Omental fat pad (tissue), 4 donors: ENCODE measurements around the gene ASCC3. TPM values are rescaled to one million over a fixed set of nuclear protein-coding genes. Genes with fewer than 3 reads are reported as not detected.

ENCODE experiments used
- ATAC-seq: fragments of 150-250 bp; one replicate; pipeline ENCODE4 v1.9.1; 2016; ENCODE audit warnings: mild to moderate bottlenecking, moderate library complexity; ENCODE audit not compliant: low FRiP score
- DNase-seq: peaks from one replicate; pipeline ENCODE4 v3.0.0-alpha.2; 2019; ENCODE audit warnings: low spot score
- CTCF ChIP-seq, 3 donors: fragments of 450-650 bp; IDR thresholded peaks; one replicate each; pipeline ENCODE4 v1.5.1; 2016 to 2017; ENCODE audit warnings: antibody characterized with exemption in 3 of 3, mild to moderate bottlenecking in 3 of 3, moderate library complexity in 2 of 3
- total RNA-seq, 4 donors: library from RNA; depleted of rRNA; stranded (reverse); fragments of >200 nt; gene quantifications; one replicate each; pipeline ENCODE4 v1.1.0, GENCODE V29; 2016

Gene ASCC3, protein sequence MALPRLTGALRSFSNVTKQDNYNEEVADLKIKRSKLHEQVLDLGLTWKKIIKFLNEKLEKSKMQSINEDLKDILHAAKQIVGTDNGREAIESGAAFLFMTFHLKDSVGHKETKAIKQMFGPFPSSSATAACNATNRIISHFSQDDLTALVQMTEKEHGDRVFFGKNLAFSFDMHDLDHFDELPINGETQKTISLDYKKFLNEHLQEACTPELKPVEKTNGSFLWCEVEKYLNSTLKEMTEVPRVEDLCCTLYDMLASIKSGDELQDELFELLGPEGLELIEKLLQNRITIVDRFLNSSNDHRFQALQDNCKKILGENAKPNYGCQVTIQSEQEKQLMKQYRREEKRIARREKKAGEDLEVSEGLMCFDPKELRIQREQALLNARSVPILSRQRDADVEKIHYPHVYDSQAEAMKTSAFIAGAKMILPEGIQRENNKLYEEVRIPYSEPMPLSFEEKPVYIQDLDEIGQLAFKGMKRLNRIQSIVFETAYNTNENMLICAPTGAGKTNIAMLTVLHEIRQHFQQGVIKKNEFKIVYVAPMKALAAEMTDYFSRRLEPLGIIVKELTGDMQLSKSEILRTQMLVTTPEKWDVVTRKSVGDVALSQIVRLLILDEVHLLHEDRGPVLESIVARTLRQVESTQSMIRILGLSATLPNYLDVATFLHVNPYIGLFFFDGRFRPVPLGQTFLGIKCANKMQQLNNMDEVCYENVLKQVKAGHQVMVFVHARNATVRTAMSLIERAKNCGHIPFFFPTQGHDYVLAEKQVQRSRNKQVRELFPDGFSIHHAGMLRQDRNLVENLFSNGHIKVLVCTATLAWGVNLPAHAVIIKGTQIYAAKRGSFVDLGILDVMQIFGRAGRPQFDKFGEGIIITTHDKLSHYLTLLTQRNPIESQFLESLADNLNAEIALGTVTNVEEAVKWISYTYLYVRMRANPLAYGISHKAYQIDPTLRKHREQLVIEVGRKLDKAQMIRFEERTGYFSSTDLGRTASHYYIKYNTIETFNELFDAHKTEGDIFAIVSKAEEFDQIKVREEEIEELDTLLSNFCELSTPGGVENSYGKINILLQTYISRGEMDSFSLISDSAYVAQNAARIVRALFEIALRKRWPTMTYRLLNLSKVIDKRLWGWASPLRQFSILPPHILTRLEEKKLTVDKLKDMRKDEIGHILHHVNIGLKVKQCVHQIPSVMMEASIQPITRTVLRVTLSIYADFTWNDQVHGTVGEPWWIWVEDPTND (N-terminal part only)
- total RNA-seq = 10 to 100 TPM; 20.1 to 44.8 (median 25.9) TPM

DNA sequence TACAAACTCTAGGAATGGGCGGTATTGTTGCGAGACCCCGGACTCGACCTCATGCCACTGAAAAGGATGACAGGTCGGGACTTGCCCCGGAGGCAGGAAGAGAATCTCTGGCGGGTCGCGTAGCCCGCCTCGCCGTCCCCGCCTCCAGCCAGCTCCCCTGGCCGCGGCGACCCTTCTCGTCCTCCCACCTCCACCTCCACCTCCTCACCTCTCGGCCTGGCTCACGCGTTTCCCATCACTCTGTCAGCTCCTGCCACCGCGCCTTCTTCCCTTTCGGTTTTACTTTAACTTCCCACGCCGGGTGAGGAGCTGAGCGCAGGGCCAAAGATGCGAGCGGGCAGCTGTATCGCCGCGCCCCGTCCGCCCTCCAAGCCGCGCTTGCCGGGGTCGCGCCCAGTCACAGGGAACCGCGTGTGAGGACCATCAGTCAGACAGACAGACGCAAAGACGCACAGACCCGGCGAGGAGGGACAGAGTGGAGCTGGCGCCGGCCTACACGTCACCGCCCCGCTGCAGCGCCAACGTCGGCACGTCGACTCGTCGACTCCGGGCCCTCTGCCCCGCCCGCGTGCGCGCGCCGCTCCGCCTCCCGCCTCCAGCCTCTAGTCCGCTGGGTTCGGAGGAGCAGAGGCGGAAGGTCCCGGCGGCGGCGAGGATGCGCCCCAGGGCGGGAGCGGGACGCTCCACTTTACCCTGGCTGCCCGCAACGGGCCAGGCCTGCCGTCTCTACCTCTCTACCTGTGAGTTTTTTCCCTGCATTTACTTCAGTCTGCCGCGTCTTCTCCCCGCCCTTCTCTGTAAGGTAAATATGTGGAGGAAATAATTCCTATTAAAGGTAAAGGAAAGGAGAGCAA lies at the start of gene ASCC3:
Gene ASCC3 (minus strand): TSS at position 477 of the 854 bp plus-strand sequence. CDS start 13,332 bp downstream, outside the sequence.
- ATAC-seq (peak; percentile 99), DNase-seq (peak; percentile 50)
- TF ChIP-seq CTCF (IDR thresholded peaks at IDR 0.05) = no peak

- no peak for ATAC-seq
- DNase-seq = no peak
- TF ChIP-seq CTCF (IDR thresholded peaks at IDR 0.05) = no peak
Measured at GRCh38 chr6:100925749-100926148, 44.6 kb upstream of the ASCC3 start.

GRCh38 chr6:100924534-100925227 lies 43.6 kb upstream of the ASCC3 start:
- DNase-seq (no peak), ATAC-seq (no peak)
- no peak for TF ChIP-seq CTCF (IDR thresholded peaks at IDR 0.05)

DNA sequence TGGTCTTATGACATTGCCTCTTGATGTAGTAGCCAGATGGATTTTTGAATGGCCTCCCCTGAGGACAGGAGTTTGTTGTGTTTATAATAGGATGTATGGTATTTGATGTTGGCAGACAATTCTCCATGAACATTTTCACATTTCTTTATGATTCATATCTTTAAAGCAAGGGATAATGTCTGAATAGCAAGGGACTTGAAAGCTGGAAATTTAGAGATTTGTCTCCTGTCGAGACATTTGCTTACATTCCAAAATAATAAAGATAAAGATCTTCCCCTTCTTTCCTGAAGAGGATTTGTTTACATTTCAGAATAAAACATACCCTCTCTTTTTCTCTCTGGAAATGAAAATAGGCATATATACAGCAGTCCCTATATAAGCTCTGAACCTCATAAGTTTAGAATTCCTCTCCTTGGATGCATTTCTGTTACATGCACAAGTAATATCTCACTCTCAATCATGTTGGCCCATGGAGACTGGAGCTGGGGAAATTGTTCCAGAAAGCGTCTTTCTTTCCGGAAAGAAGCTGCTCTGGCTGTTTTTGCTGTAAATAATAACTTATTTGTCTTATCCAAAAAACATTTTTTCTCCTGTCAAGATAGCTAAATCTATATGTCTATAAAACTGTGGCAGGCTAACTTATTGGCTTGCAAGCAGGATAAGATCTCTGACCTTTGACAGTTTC lies 42.5 kb upstream of the ASCC3 start:
- ATAC-seq (no peak), DNase-seq (no peak)
- TF ChIP-seq CTCF (IDR thresholded peaks at IDR 0.05) = no peak

DNA sequence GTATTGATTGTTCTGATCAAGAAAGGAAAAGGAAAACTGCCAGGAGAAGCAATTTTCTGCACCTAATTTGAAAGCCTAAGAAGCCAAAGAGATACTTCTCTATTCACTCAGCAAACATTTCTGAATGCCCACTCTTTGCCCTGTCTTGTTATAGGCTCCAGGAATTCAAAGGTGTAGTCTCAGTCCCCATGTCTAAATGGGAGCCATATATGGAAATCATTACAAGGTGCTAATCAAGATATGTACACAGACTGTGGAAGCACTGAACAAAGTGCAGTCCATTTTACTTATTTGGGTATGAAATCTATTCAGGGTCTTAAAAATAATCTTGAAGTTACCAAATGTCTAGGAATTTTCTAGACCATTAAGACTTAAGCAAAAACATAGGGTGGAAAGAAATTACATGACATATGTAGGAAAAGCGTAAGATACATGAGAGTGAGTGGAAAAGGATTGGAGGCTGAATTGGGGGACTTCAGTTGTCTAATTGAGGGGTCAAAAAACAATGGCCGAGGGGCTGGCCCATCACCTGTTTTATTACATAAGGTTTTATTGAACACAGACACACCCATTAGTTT lies 39.0 kb upstream of the ASCC3 start:
- no peak for TF ChIP-seq CTCF (IDR thresholded peaks at IDR 0.05)
- ATAC-seq (no peak), DNase-seq (no peak)
